HG02885 (cell line): Measurements from ENCODE around the gene MRPS31.
"Not testable (repeated sequence)": the region's sequence is repeated elsewhere in the genome, so short reads cannot be mapped to it uniquely, and the experiment has no call there.

Experiments used
- ATAC-seq: cut with Tn5 transposase; IDR thresholded peaks from one replicate; pipeline ENCODE4 v1.9.1; 2021; ENCODE audit warnings: mild to moderate bottlenecking; ENCODE audit not compliant: unreplicated experiment, poor library complexity

MRPS31 gene

DNA sequence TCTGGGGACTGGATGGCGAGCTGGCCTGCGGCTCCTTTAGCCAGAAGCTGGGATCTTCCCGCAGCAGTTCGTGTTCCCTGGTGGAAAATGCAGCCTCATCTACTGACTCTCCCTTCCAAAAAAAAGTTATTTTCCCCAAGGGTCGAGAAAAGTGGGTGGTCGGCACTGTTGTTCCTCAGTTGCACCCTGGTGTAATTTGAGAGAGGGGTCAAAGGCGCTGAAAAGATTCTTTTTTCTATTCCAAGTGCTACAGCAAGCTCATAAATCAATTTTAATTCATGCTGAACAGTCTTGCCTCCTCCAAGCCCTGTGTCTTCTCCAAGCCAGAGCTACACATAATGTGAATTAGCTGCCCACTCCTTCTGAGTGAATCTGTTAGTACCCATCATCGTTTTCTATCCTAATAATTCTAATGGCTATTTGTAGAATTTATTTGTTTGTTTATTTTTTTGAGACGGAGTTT lies 19.2 kb upstream of the MRPS31 start:
- no peak for ATAC-seq

- peak; percentile 84 for ATAC-seq
Observed at GRCh38 chr13:40789275-40790153, 18.5 kb upstream of the MRPS31 start, which contains the start of gene SLC25A15. Gene SLC25A15, plus strand, starts transcription at chr13:40789611. Its CDS starts 3,616 bp downstream, at chr13:40793227.

GRCh38 chr13:40788540-40789274 lies 17.7 kb upstream of the MRPS31 start:
- not testable (repeated sequence) for ATAC-seq

DNA sequence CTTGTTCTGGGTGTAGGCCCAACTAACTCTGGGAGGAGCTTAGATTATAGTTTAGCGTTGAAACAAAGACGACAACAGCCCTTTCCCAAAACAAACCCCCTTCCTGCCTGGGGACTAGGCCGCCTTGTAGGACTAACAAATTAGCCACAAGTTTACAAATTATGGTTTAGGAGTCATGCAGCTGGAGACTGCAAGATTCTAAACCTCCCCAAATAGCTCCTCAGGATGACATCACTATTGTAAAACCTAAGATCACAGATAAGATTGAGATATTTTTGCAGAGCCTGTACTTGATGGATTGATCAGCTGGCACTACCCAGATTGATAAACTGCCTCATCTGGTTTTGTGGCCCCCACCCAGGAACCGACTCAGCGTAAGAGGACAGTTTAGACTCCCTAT lies 16.1 kb upstream of the MRPS31 start:
- ATAC-seq, result no peak

DNA sequence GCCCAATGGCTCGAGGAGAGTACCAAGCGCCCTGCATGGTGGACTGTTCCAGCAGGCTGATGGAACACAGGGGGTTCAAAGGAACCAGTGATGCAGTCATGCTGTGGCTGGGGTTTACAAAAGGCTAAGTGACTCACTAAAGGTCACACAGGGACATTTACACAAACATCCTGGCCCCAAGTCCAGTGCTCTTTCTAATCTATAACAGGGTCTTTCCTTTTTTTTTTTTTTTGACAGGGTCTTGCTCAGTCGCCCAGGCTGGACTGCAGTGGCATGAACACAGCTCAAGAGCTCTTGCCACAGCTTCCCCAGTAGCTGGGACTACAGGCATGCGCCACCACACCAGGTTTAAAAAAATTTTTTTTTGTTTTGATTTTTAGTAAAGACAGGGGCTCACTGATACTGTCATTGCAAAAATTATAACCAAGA lies 15.6 kb upstream of the MRPS31 start:
- no peak for ATAC-seq

GRCh38 chr13:40784540-40784939 lies 13.6 kb upstream of the MRPS31 start:
- ATAC-seq, result no peak

GRCh38 chr13:40782971-40783370 lies 12.0 kb upstream of the MRPS31 start:
- not testable (repeated sequence) for ATAC-seq

- no peak for ATAC-seq
Observed at GRCh38 chr13:40781717-40782116, 10.7 kb upstream of the MRPS31 start.

GRCh38 chr13:40780822-40781401 lies 9.9 kb upstream of the MRPS31 start:
- no peak for ATAC-seq

GRCh38 chr13:40779796-40780285 lies 8.9 kb upstream of the MRPS31 start:
- ATAC-seq, result no peak

GRCh38 chr13:40779049-40779448 lies 8.1 kb upstream of the MRPS31 start:
- no peak for ATAC-seq

DNA sequence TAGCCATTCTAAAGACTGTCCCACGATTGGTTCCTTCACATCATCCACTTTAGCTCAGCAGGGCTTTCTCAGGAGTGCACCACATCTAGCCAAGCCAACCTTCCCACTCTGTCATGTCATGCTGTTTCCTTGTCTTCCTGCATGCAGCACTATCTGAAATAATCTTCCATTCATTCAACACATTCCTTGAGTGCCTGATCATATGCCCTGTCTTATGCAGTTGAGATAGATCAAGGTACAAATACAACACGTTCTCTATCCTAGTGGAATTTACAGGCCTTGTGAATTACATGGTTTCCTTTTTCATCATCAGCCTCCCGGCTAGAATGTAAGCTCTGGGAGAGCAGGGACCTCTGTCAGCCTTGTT lies 6.8 kb upstream of the MRPS31 start:
- no peak for ATAC-seq

DNA sequence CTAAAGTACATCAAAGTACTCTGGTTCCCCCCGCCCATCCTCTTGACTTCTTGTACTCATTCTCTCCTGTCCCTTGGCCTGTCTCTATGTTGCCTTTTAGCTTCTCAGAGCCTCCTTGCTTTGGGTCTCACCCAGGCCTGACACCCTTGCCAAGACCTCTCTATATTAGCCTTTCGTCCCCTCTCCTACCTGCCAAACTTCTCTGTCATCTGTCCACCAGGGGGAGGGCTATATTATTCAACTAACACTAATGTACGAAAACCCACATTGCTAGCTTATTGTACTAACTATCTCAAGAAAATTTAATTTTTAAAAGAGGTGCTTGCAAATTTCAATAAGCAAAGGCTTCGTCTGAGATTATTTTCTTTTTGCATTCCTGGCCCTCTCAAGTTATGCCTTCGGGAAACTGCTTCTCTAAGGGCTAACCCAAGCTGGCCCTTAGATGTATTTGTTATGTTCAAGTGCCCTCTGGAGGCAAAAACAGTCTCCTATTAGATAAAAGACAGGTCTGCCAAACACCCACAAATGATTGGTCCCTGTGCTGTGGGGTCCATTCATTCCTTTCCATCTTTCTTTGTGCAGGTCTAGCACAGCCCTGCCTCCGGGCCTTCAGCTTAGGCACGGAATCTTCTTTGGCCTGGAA lies 6.3 kb upstream of the MRPS31 start:
- peak; percentile 84 for ATAC-seq

GRCh38 chr13:40776681-40777165 lies 5.7 kb upstream of the MRPS31 start:
- ATAC-seq, result peak; percentile 44

DNA sequence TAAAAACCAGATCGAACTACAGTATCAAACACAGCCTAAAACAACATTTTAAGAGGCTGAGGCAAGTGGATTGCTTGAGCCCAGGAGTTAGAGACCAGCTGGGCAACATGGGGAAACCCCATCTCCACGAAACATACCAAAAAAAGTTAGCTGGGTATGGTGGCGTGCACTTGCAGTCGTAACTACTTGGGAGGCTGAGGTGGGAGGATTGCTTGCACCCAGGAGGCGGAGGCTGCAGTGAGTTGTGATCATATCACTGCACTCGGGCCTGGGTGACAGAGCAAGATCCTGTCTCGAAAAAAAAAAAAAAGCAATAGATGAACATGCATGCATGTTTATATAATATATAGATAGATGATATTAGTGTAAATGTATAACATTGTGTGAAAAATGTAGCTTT lies 5.2 kb upstream of the MRPS31 start:
- no peak for ATAC-seq

GRCh38 chr13:40774672-40775071 lies 3.7 kb upstream of the MRPS31 start:
- no peak for ATAC-seq

DNA sequence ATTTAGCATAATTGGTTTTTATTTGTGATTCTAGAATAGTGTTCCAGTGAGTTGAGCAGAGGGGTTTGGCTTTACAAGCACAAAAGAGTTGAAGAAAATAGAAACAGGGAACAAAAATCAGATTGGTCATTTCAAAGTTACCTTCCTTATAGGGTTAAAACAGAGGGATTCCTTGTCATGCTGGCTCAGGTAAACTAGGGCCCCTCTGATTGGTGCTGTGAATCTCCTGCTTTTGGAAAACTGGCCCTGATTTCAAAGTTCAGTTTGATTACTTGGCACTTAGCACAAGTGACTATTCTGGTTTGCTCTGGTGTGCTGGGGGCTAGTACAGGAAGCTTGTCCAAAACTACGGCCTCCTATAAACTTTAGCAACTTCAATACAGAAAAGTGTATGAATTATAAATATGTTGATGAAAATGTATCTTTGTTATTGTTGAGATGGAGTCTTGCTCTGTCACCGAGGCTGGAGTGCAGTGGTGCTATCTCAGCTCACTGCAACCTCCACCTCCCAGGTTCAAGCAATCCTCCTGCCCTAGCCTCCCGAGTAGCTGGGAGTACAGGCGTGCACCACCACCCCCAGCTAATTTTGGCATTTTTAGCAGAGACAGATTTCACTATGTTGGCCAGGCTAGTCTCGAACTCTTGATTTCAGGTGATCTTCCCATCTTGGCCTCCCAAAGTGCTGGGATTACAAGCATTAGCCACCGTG lies 1.9 kb upstream of the MRPS31 start:
- no peak for ATAC-seq

DNA sequence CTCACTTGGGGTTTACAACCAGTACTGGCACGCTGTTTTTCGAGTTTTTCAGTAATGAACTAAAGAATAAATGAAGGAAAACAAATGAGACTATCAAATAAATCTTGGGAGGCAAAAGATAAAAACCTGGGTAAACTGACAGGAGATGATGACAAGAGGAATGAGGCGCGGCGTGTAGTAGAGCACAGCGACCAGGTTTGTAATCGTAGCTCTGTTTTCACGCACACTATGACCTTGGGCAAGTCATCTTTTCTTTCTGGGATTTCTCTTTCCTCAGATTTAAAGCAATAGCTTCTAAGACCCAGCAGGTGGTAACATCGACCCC lies 419 bp downstream of the MRPS31 start:
- ATAC-seq, result no peak

GRCh38 chr13:40769970-40770369 lies 1.0 kb downstream of the MRPS31 start:
- ATAC-seq, result no peak

- ATAC-seq, result no peak
Observed at GRCh38 chr13:40765602-40766001, 5.4 kb downstream of the MRPS31 start.
